BLaER1 treated with 17β-estradiol and CSF1 and Interleukin-3, amounts not matched to agents 10 nM and 100 nM (cell line): ENCODE results near the gene AKR1C1.
"Not testable (repeated sequence)": the region's sequence is repeated elsewhere in the genome, so short reads cannot be mapped to it uniquely, and the experiment has no call there.

Experiments used
- H3K27ac ChIP-seq, 11 experiments: shearing (Covaris generic); formaldehyde crosslinking; 2 replicates each; pipeline ENCODE4 v1.8.1; 2022
- H3K27me3 ChIP-seq, 11 experiments: shearing (Covaris generic); formaldehyde crosslinking; 2 replicates each; pipeline ENCODE4 v1.8.1; 2022
- H3K36me3 ChIP-seq, 11 experiments: shearing (Covaris generic); formaldehyde crosslinking; 2 replicates each; pipeline ENCODE4 v1.8.1; 2022
- H3K4me1 ChIP-seq, 10 experiments: shearing (Covaris generic); formaldehyde crosslinking; 2 replicates each; pipeline ENCODE4 v1.8.1; 2022
- H3K4me2 ChIP-seq, 11 experiments: shearing (Covaris generic); formaldehyde crosslinking; 2 replicates each; pipeline ENCODE4 v1.8.1; 2022
- H3K4me3 ChIP-seq, 10 experiments: shearing (Covaris generic); formaldehyde crosslinking; 2 replicates each; pipeline ENCODE4 v1.8.1; 2022
- H3K9ac ChIP-seq, 11 experiments: shearing (Covaris generic); formaldehyde crosslinking; 2 replicates each; pipeline ENCODE4 v1.8.1; 2022
- H3K9me3 ChIP-seq, 11 experiments: shearing (Covaris generic); formaldehyde crosslinking; replicated peaks in 1 of 11; 2 replicates each; pipeline ENCODE4 v1.8.1; 2022
- H4K20me1 ChIP-seq, 11 experiments: shearing (Covaris generic); formaldehyde crosslinking; 2 replicates each; pipeline ENCODE4 v1.8.1; 2022
- Cebpa-rat ChIP-seq, 11 experiments: shearing (Covaris generic); IDR thresholded peaks; 2 replicates each; pipeline ENCODE4 v1.8.1; 2022

AKR1C1 gene

DNA sequence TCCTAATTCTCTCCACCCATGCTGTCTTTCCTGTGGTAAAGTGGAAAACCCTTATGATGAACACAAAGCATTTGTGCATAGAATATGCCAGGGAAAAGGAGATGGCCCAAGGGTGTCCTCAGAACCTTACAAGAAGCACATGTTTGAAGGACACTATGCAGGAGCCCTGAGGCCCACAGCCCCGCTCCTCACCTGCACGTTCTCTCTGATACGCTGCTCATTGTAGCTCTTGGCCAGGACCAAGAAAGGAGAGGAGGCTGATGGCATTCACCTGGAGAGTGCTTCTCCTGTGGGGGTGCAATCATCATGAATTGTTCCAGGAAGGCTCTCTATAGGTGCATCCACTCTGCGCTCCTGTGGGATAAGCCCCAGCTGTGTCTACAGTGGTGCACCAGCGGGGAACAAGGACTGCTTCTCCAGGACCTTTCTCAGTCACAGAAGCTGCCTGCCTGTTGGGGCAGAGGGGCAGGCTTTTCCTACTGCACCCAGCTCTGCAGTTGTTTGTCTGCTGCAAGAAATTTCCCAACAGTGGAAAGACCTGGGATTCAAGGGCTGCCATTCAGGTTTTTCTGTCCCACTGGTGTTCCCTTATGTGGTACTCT, 20.5 kb downstream of the AKR1C1 start:
- H3K36me3 ChIP-seq = no peaks in the 10 kb centered on the region
- no peak overlapping the region for H3K4me2 ChIP-seq
- H4K20me1 ChIP-seq = no peaks in the 10 kb centered on the region
- no peak for TF ChIP-seq Cebpa-rat (IDR thresholded peaks at IDR 0.05)
- H3K27ac ChIP-seq = no peak overlapping the region
- peaks cover 0 to 6% (median 0%) of the 10 kb centered on the region in 11 experiments; a peak in 2 of 22 replicates for H3K9me3 ChIP-seq
- no peak overlapping the region for H3K9ac ChIP-seq
- H3K4me3 ChIP-seq = no peak overlapping the region
- H3K4me1 ChIP-seq = peaks cover 0 to 7% (median 3%) of the 10 kb centered on the region in 10 experiments; a peak in 7 of 20 replicates
- H3K27me3 ChIP-seq = no peaks in the 10 kb centered on the region

- no peak overlapping the region for H3K4me2 ChIP-seq
- no peaks in the 10 kb centered on the region for H3K27me3 ChIP-seq
- peaks cover 0 to 7% (median 3%) of the 10 kb centered on the region in 10 experiments; a peak in 7 of 20 replicates for H3K4me1 ChIP-seq
- no peak overlapping the region for H3K27ac ChIP-seq
- H3K9ac ChIP-seq = no peak overlapping the region
- no peak for TF ChIP-seq Cebpa-rat (IDR thresholded peaks at IDR 0.05)
- peaks cover 0 to 6% (median 0%) of the 10 kb centered on the region in 11 experiments; a peak in 2 of 22 replicates for H3K9me3 ChIP-seq
- H3K36me3 ChIP-seq = no peaks in the 10 kb centered on the region
- no peaks in the 10 kb centered on the region for H4K20me1 ChIP-seq
- no peak overlapping the region for H3K4me3 ChIP-seq
Measured at GRCh38 chr10:4984223-4984622, 21.0 kb downstream of the AKR1C1 start.

DNA sequence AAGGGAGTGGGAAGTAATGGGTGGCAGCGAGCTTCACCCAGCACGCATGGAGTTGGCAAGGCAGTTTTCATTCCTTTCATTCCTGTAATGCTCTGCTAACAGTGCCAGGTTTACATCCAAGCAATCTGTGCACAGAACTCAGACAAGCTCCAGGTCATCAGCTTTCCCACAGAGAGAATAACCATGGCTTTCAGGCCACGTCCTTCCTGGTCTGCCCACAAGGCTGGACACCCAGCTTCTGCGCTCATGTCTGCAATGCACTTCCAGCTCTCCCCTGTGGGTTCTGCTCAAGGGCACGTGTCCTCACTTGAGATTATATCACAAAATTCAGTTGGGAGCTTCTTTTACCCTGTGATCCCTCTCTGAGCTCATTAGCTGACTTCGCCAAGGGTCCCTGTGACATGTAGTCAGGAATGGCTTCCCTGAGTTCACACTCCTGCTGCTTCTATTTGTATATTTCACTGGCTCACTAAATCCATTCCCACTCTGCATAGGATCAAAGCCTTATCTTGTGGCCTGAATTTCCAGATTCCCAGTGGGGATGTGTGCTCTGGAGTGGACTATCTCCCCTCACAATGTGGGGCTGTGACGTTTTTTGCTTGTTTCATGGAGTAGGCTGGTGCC, 21.9 kb downstream of the AKR1C1 start:
- peaks cover 0 to 7% (median 3%) of the 10 kb centered on the region in 10 experiments; a peak in 7 of 20 replicates for H3K4me1 ChIP-seq
- TF ChIP-seq Cebpa-rat (IDR thresholded peaks at IDR 0.05) = no peak
- H3K36me3 ChIP-seq = no peaks in the 10 kb centered on the region
- no peak overlapping the region for H3K4me2 ChIP-seq
- H4K20me1 ChIP-seq = no peaks in the 10 kb centered on the region
- H3K4me3 ChIP-seq = no peak overlapping the region
- no peak overlapping the region for H3K9ac ChIP-seq
- no peaks in the 10 kb centered on the region for H3K27me3 ChIP-seq
- no peak overlapping the region for H3K27ac ChIP-seq
- H3K9me3 ChIP-seq = peaks cover 0 to 6% (median 0%) of the 10 kb centered on the region in 11 experiments; a peak in 2 of 22 replicates

GRCh38 chr10:4988000-4988641, 24.9 kb downstream of the AKR1C1 start:
- not testable (repeated sequence) for H3K27me3 ChIP-seq, H3K9me3 ChIP-seq, H3K36me3 ChIP-seq, H3K9ac ChIP-seq, H3K27ac ChIP-seq, H3K4me3 ChIP-seq, H3K4me1 ChIP-seq, H3K4me2 ChIP-seq, H4K20me1 ChIP-seq

DNA sequence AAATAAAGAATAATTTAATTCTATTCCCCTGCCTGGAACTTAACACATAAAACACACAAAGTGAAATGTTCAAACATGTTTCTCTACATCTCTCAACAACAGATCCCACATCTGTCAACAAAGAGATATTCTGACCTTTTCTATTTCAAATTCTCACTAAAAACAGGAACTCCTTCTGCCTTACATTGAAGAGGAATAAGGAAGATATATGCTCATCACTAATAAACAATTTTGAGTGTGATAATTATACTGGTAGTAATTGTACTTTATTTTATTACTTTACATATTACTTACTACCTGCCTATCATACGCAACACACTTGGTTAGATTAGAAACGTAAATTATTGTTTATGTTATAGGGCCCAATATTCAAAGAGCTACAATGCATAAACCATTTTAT, 27.0 kb downstream of the AKR1C1 start:
- Histone ChIP-seq H3K27ac (no peak overlapping the region), H3K4me2 (no peak overlapping the region), H3K4me3 (no peak overlapping the region), H3K27me3 (no peaks in the 10 kb centered on the region), H3K4me1 (no peaks in the 10 kb centered on the region), H3K36me3 (no peaks in the 10 kb centered on the region), H4K20me1 (no peaks in the 10 kb centered on the region), H3K9me3 (peaks cover 0 to 6% (median 0%) of the 10 kb centered on the region in 11 experiments; a peak in 2 of 22 replicates), H3K9ac (no peak overlapping the region)
- no peak for TF ChIP-seq Cebpa-rat (IDR thresholded peaks at IDR 0.05)

GRCh38 chr10:4991463-4991862, 28.2 kb downstream of the AKR1C1 start:
- H3K9ac ChIP-seq, H4K20me1 ChIP-seq, H3K9me3 ChIP-seq, H3K4me1 ChIP-seq, H3K4me2 ChIP-seq, H3K4me3 ChIP-seq, H3K36me3 ChIP-seq, H3K27me3 ChIP-seq, H3K27ac ChIP-seq: not testable (repeated sequence)

DNA sequence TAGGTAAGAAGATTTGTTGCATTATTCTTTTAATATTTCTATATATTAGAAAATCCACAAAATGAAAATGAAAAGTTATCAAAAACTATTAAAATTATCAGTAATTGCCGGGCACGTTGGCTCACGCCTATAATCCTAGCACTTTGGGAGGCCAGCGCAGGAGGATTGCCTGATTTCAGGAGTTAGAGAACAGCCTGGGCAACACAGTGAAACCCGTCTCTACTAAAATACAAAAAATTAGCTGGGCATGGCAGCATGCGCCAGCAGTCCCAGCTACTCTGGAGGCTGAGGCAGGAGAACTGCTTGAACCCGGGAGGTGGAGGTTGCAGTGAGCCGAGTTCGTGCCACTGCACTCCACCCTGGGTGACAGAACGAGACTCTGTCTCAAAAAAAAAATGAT, 29.3 kb downstream of the AKR1C1 start:
- not testable (repeated sequence) for H3K4me1 ChIP-seq, H3K27ac ChIP-seq, H3K9me3 ChIP-seq, H3K27me3 ChIP-seq, H3K9ac ChIP-seq, H3K36me3 ChIP-seq, H3K4me3 ChIP-seq, H3K4me2 ChIP-seq, H4K20me1 ChIP-seq

DNA sequence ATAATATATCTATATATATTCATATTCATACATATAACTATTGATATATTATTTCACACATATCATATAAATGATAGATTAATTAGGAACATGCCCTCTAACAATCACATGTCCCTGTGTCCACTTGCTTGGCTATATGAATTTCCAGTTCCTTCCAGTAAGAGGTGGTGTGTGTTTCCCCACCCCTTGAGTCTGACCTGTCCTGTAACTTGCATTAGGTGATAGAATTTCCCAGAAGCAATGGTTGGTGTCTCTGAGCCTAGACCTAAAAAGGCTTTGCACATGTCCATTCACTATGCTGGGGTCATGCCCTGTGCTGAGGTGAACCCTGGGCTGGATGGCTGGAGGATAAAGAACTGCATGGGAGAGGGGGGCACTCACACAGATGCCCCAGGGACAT, 31.0 kb downstream of the AKR1C1 start:
- not testable (repeated sequence) for H3K36me3 ChIP-seq

GRCh38 chr10:4998671-4999070, 35.5 kb downstream of the AKR1C1 start:
- no peak overlapping the region for H3K4me2 ChIP-seq
- H3K36me3 ChIP-seq = no peaks in the 10 kb centered on the region
- H4K20me1 ChIP-seq = no peaks in the 10 kb centered on the region
- H3K9me3 ChIP-seq = no peaks in the 10 kb centered on the region
- no peak overlapping the region for H3K9ac ChIP-seq
- no peaks in the 10 kb centered on the region for H3K4me1 ChIP-seq
- no peak for TF ChIP-seq Cebpa-rat (IDR thresholded peaks at IDR 0.05)
- no peaks in the 10 kb centered on the region for H3K27me3 ChIP-seq
- no peak overlapping the region for H3K4me3 ChIP-seq
- no peak overlapping the region for H3K27ac ChIP-seq

More for the DNA sequence above, 31.0 kb downstream of the AKR1C1 start:
- H3K9me3 ChIP-seq, H3K4me1 ChIP-seq, H3K27ac ChIP-seq, H3K4me2 ChIP-seq, H4K20me1 ChIP-seq, H3K4me3 ChIP-seq, H3K9ac ChIP-seq, H3K27me3 ChIP-seq: not testable (repeated sequence)
